ENCODE data around the gene ENG.

- TF ChIP-seq CTCF (IDR thresholded peaks at IDR 0.05) (no peak), POLR2A (IDR thresholded peaks at IDR 0.05) (no peak)
Measured at GRCh38 chr9:127768698-127769097, 85.8 kb downstream of the ENG start.
